ENCODE measurements around the gene LMO3. TPM values are rescaled to one million over a fixed set of nuclear protein-coding genes. Genes with fewer than 3 reads are reported as not detected.
A peak's percentile ranks its signal among the peaks of the same experiment; 100 is the strongest.

The LMO3 gene
- total and polyA plus RNA-seq, 8 donors, result 7.0 to 228 (median 10.0) TPM

- Histone ChIP-seq H3K4me3 (peak overlapping the region; percentile 26 to 37), H3K27ac (peak overlapping the region; percentile 67 to 88), H3K36me3 (no peaks in the 10 kb centered on the region), H3K4me1 (no peaks in the 10 kb centered on the region), H3K27me3 (peaks cover 11 to 76% of the 10 kb centered on the region in 2 donors), H3K9me3 (no peaks in the 10 kb centered on the region)
- intact Hi-C loops (cut with DNase I), result no loop called here
- ATAC-seq (peak; percentile 3), DNase-seq (peak in 1 of 4 donors; percentile 31)
- TF ChIP-seq CTCF (IDR thresholded peaks at IDR 0.05), result no peak
Measured at GRCh38 chr12:16606991-16607390, 1.0 kb upstream of the LMO3 start.

GRCh38 chr12:16606201-16606849, 363 bp upstream of the LMO3 start:
- Histone ChIP-seq H3K9me3 (no peaks in the 10 kb centered on the region), H3K27ac (peak overlapping the region; percentile 67 to 88), H3K4me3 (peak overlapping the region; percentile 26 to 37), H3K36me3 (no peaks in the 10 kb centered on the region), H3K27me3 (peaks cover 11 to 76% of the 10 kb centered on the region in 2 donors), H3K4me1 (no peaks in the 10 kb centered on the region)
- intact Hi-C loops (cut with DNase I), result no loop called here
- TF ChIP-seq CTCF (IDR thresholded peaks at IDR 0.05), result no peak
- ATAC-seq (peak; percentile 38), DNase-seq (peak in 1 of 4 donors; percentile 81)

GRCh38 chr12:16605642-16606116, 283 bp downstream of the LMO3 start:
- no peaks in the 10 kb centered on the region for H3K4me1 ChIP-seq
- no peaks in the 10 kb centered on the region for H3K36me3 ChIP-seq
- peak overlapping the region; percentile 26 to 37 for H3K4me3 ChIP-seq
- ATAC-seq, result peak; percentile 2
- H3K27ac ChIP-seq, result peak overlapping the region; percentile 67 to 88
- intact Hi-C loops (cut with DNase I), result no loop called here
- peaks cover 11 to 70% of the 10 kb centered on the region in 2 donors for H3K27me3 ChIP-seq
- H3K9me3 ChIP-seq, result no peaks in the 10 kb centered on the region
- TF ChIP-seq CTCF (IDR thresholded peaks at IDR 0.05), result no peak
- DNase-seq, result peak in 1 of 4 donors; percentile 59

- Histone ChIP-seq H3K9me3 (no peaks in the 10 kb centered on the region), H3K36me3 (no peaks in the 10 kb centered on the region), H3K27ac (peak overlapping the region; percentile 67 to 88), H3K4me3 (peak overlapping the region; percentile 28 to 37), H3K4me1 (no peaks in the 10 kb centered on the region), H3K27me3 (peaks cover 11 to 61% of the 10 kb centered on the region in 2 donors)
- no peak for TF ChIP-seq CTCF (IDR thresholded peaks at IDR 0.05)
- DNase-seq, result peak in 1 of 4 donors; percentile 59
- intact Hi-C loops (cut with DNase I), result no loop called here
- peak; percentile 5 for ATAC-seq
Measured at GRCh38 chr12:16604596-16605252, 1.2 kb downstream of the LMO3 start.

GRCh38 chr12:16603916-16604575, 1.9 kb downstream of the LMO3 start:
- peak in 1 of 4 donors; percentile 53 for DNase-seq
- H3K4me3 ChIP-seq, result peak overlapping the region; percentile 28 to 37
- TF ChIP-seq CTCF (IDR thresholded peaks at IDR 0.05), result no peak
- no peak for ATAC-seq
- H3K27ac ChIP-seq, result peak overlapping the region; percentile 67 to 88
- H3K27me3 ChIP-seq, result peaks cover 11 to 54% of the 10 kb centered on the region in 2 donors
- no peaks in the 10 kb centered on the region for H3K4me1 ChIP-seq
- intact Hi-C loops (cut with DNase I), result no loop called here
- no peaks in the 10 kb centered on the region for H3K36me3 ChIP-seq
- H3K9me3 ChIP-seq, result no peaks in the 10 kb centered on the region

All from left lung (tissue), 10 donors.